ENCODE data around the gene DCAF11.
A peak's percentile ranks its signal among the peaks of the same experiment; 100 is the strongest.

The DCAF11 gene

GRCh38 chr14:24113379-24113800 is 1.2 kb upstream of the DCAF11 start:
- TF ChIP-seq POLR2A (IDR thresholded peaks at IDR 0.05; ENCODE audit: low read length) (no peak), GATA1 (IDR thresholded peaks at IDR 0.05; ENCODE audit: low read depth, low read length) (no peak)
- no peak for DNase-seq

- peak; percentile 91 to 92 for DNase-seq
- TF ChIP-seq GATA1 (IDR thresholded peaks at IDR 0.05; ENCODE audit: low read depth, low read length) (no peak), POLR2A (IDR thresholded peaks at IDR 0.05; ENCODE audit: low read length) (peak; percentile 88)
Observed at GRCh38 chr14:24113801-24114531, 611 bp upstream of the DCAF11 start.

DNA sequence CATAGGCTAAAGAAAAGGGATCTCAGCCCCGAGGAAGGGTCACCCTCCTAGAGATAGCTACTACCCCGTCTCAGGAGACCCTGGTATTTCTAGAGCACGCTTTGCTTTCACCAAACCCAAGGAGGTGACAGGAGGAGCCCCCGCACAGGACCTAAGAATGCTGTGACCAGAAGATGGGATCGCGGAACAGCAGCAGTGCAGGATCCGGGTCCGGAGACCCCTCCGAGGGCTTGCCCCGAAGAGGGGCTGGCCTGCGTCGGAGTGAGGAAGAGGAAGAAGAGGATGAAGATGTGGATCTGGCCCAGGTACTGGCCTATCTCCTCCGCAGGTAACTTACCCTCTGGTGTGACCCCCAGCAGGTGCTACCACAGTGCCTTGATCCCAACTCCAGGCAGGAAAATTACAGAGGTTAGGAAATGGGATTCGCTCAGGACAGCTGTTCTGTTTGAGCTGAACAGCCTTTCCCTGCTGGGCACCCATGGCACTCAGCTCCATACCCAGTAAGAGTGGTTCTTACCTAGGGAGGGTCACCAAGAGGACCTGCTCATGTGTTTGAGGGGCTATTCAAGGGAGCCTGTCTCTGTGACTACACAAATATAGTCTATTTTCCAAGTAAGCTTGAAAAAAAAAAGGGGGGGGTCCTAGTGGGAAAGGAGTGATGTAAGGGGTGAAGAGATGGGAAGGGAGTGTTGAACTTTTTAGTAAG is 998 bp downstream of the DCAF11 start:
- TF ChIP-seq GATA1 (IDR thresholded peaks at IDR 0.05; ENCODE audit: low read depth, low read length) (no peak), POLR2A (IDR thresholded peaks at IDR 0.05; ENCODE audit: low read length) (no peak)
- DNase-seq: peak in 1 of 2 experiments; percentile 55

- DNase-seq: peak in 1 of 2 experiments; percentile 47
- no peak for TF ChIP-seq GATA1 (IDR thresholded peaks at IDR 0.05; ENCODE audit: low read depth, low read length)
Observed at GRCh38 chr14:24116128-24116814, 1.7 kb downstream of the DCAF11 start.

DNA sequence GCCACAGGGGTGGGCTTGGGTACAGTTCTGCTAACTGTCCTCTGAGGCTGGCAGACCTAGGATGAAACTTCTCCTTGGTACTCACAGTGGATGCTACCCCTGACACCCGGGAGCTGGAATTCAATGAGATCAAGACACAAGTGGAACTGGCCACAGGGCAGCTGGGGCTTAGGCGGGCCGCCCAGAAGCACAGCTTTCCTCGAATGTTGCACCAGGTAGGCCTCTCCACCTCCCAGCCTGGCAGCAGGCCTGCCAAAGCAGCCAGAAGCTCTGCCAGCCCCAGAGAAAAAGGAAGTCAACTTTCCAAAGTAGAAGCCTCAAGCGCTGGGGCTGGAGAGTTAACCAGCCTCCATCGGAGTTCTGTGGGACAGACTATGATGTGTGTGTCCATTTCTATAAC is 2.6 kb downstream of the DCAF11 start:
- no peak for DNase-seq
- TF ChIP-seq GATA1 (IDR thresholded peaks at IDR 0.05; ENCODE audit: low read depth, low read length) (no peak), POLR2A (IDR thresholded peaks at IDR 0.05; ENCODE audit: low read length) (no peak)

DNA sequence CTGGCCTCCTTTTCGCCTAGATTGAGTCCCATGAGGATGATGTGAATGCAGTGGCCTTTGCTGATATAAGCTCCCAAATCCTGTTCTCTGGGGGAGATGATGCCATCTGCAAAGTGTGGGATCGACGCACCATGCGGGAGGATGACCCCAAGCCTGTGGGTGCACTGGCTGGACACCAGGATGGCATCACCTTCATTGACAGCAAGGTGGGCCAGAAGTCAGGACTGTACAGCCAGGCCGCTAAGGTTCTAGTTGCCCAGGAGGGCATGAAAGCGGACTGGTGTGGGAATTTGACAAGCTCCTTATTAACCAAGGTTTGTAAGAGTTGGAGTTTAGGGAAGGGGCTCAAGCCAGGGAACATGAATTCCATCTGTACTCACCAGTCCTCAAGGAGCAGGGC is 5.1 kb downstream of the DCAF11 start:
- TF ChIP-seq POLR2A (IDR thresholded peaks at IDR 0.05; ENCODE audit: low read length) (no peak), GATA1 (IDR thresholded peaks at IDR 0.05; ENCODE audit: low read depth, low read length) (no peak)
- no peak for DNase-seq

- no peak for TF ChIP-seq POLR2A (IDR thresholded peaks at IDR 0.05; ENCODE audit: low read length)
- no peak for TF ChIP-seq GATA1 (IDR thresholded peaks at IDR 0.05; ENCODE audit: low read depth, low read length)
- DNase-seq: no peak
Observed at GRCh38 chr14:24121210-24121609, 6.6 kb downstream of the DCAF11 start.

DNA sequence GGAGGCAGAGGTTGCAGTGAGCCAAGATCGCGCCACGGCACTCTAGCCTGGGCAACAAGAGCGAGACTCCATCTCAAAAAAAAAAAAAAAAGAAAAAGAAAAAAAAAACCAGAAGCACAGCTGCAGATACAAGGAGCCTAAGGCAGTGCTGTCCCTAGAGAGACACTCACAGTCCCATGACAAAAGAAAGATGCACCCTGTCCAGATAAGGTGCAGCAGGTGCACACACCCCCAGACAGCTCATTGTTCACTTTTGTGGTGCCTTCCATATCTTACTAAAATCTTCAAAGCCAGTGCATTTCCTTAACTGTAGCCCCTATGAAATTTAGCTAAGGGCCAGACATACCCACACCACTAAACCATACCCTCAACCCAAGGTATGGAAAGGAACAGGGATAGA is 7.8 kb downstream of the DCAF11 start:
- no peak for TF ChIP-seq POLR2A (IDR thresholded peaks at IDR 0.05; ENCODE audit: low read length)
- no peak for TF ChIP-seq GATA1 (IDR thresholded peaks at IDR 0.05; ENCODE audit: low read depth, low read length)
- DNase-seq: no peak

DNA sequence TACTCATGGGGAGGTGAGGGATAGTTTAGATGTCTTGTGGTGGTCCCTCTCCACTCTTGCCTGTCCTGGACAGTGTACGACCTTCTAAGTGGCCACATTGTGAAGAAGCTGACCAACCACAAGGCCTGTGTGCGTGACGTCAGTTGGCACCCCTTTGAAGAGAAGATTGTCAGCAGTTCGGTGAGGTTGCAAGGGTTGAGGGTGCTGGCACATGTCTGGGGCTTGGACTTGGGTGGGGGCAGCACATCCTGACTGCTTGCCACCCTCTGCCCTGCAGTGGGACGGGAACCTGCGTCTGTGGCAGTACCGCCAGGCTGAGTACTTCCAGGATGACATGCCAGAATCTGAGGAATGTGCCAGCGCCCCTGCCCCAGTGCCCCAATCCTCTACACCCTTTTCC is 8.3 kb downstream of the DCAF11 start:
- no peak for DNase-seq
- no peak for TF ChIP-seq POLR2A (IDR thresholded peaks at IDR 0.05; ENCODE audit: low read length)
- TF ChIP-seq GATA1 (IDR thresholded peaks at IDR 0.05; ENCODE audit: low read depth, low read length): no peak

- peak; percentile 89 to 96 for DNase-seq
- TF ChIP-seq POLR2A (IDR thresholded peaks at IDR 0.05; ENCODE audit: low read length): peak; percentile 74
- no peak for TF ChIP-seq GATA1 (IDR thresholded peaks at IDR 0.05; ENCODE audit: low read depth, low read length)
Observed at GRCh38 chr14:24123424-24124417, 9.1 kb downstream of the DCAF11 start.

- no peak for DNase-seq
- TF ChIP-seq POLR2A (IDR thresholded peaks at IDR 0.05; ENCODE audit: low read length) (no peak), GATA1 (IDR thresholded peaks at IDR 0.05; ENCODE audit: low read depth, low read length) (no peak)
Observed at GRCh38 chr14:24126939-24127338, 12.4 kb downstream of the DCAF11 start.

DNA sequence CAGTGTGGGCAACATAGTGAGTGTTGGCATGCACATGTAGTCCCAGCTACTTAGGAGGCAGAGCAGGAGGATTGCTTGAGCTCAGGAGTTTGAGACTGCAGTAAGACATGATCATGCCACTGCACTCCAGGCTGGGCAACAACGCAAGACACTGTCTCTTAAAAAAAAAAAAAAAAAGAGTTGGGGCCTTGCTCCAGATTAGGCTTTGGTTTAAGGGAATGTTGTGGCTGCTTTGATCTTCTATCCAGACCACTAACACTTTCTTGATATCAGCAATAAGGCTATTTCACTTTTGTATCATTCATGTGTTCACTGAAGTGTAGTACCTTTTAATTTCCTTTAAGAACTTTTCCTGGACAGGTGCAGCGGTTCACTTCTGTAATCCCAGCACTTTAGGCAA is 13.1 kb downstream of the DCAF11 start:
- TF ChIP-seq POLR2A (IDR thresholded peaks at IDR 0.05; ENCODE audit: low read length) (no peak), GATA1 (IDR thresholded peaks at IDR 0.05; ENCODE audit: low read depth, low read length) (no peak)
- no peak for DNase-seq

DNA sequence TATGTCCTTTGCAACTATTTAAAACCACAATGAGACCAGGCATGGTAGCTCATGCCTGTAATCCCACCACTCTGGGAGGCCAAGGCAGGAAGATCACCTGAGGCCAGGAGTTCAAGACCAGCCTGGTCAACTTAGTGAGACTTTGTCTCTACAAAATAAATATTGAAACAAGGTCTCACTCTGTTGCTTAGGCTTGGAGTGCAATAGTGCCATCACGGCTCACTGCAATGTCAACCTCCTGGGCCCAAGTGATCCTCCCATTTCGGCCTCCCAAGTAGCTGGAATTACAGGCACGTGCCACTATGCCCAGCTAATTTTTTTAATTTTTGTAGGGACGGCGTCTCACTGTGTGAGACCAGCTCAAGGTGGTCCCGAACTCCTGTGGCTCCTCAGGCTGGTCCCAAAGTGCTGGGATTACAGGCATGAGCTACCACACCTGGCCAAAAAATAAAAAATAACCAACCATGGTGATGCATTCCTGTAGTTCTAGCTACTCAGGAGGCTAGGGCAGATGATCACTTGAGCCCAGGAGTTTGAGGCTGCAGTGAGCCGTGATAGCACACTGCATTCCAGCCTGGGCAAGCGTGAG is 14.9 kb downstream of the DCAF11 start:
- TF ChIP-seq GATA1 (IDR thresholded peaks at IDR 0.05; ENCODE audit: low read depth, low read length): no peak
- no peak for TF ChIP-seq POLR2A (IDR thresholded peaks at IDR 0.05; ENCODE audit: low read length)
- no peak for DNase-seq

Data from erythroblast (primary cell).